NCI-H748 (cell line): ENCODE results near the gene TNNT2.

Experiments used
- DNase-seq: peaks from one replicate; lab custom pipeline; 2025; ENCODE audit not compliant: unreplicated experiment; lab: John Stamatoyannopoulos, UW

TNNT2 gene

DNA sequence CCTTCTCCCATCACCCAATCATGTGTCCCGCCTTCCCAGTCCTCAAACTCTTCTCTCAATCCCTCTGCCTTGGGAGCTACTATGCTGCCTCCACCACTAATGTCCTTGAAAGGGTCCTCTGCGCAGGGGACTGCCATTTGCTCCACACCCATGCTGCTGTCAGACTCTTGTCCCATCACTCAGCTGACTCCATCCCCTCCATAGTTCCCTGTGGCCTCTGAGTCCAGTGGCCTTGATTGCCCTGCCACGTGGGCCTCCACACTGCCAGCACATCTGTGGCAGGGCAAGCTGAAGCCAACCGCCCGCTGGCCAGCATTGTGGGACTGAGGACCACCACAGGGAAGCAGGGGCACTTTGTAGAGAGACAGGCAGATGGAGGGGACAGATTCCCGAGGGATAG is 1.3 kb upstream of the TNNT2 start:
- DNase-seq = no peak

DNA sequence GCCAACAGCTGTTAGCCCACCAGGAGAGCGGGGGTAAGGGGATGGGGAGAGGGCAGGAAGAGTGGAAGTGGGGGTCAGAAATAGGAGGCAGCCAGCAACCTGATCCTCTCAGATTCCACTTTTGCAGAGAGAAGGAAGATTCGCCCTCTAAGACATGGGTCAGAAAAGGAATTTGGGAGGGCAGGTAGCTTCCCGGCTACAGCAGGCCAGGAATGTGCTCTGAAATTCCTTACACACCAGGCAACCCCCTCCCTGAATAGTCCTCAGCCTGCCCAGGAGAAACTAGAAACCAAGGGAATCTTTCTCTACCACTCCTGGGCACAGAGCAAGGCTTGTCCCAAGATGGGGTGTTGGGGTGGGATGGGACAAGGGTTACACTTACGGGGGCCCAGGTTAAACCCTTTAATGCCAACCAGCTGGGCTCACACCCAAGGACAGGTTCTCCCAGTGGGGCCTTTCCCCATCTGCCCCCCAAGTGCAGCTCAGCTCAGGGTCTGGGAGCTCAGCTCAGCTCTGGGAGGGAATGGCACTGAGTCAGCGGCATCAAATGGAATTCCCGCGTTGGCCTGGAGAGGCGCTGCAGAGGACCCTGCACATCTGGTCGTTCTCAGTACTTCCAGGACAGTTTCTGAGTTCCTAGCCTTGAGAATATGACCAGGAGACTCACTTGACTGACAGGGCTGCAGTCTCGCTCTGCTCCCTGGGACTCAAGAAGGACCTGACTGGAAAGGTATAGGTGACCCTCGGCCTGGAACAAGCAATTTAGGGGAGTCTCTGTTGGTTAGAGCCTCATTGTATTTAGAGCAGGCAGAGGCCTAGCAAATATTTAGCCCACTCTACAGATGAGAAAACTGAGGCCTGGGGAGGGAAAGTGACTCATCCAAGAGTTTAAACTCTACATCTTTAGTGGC is 761 bp downstream of the TNNT2 start:
- no peak for DNase-seq

DNA sequence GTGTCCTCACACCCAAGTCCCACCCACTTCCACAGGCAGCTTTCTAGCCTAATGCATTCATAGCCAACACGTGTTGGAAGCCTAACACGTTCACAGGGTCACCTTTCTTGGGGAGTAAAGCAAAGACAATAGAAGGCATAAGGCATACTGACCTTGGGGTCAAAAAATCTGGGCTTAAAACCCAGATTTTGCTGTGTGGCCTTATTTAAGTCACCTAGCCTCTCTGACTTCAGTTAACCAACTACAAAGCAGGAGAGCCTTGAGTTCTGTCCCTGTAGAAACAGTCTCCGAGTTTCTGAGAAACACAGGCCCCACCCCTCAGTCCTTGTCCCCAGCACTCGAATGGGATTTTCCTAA is 1.4 kb downstream of the TNNT2 start:
- no peak for DNase-seq

DNA sequence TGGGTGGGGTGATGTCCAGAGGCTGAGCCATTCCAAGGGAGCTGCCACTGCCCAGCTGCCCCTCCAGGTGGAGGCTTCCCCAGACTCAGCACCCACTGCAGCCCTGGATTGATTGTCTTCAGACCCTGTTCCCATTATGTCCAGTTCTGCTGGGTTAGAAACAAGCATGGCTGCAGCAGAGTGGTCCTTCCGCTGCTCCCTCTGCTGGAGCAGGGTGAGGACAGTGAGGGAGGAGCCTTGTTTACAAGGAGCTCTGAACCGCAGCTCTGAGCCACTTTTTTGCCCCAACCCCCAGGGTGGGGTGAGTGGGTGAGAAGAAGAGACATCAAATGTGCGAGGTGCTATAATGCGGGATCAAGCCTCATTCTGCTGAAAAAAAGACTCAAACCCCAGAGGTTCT is 2.3 kb downstream of the TNNT2 start:
- DNase-seq = peak; percentile 11

DNA sequence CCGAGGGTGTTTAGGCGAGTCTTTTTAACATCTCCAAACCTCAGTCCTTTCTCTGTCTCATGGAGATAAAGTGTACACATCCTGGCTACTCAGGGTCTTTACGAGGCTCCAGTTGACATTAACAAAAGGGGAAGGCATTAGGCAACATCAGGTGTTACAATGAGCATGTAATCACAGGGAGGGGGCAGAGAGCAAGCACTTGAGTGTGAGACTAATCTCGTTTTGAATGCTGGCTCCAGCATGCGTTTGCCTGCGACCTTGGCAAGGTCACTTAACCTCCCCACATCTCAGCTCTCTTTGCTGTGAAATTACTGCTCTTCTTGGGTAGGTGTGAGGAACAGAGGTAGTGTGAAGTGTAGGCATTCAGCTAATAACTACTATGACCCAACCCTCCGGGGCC is 3.1 kb downstream of the TNNT2 start:
- DNase-seq = peak; percentile 82

DNA sequence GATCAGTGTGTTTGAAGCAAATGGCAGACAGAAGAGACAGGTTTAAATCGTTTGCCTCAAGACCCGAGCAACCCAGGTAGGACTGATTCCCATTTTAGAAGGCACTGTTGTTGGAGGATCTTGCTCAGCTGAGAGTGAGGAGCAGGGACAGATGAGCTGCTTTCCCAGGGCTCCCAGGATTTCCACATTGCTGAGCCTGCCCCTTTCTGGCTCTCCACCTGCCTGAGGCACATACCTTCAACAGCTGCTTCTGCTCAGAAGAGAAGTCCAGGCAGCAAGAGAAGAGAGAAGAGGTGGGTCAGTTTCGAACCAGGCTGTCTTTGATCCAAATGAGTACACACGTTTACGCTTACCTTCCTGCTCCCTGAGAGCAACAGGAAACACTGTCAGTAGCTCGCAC is 5.7 kb downstream of the TNNT2 start:
- DNase-seq = no peak

DNA sequence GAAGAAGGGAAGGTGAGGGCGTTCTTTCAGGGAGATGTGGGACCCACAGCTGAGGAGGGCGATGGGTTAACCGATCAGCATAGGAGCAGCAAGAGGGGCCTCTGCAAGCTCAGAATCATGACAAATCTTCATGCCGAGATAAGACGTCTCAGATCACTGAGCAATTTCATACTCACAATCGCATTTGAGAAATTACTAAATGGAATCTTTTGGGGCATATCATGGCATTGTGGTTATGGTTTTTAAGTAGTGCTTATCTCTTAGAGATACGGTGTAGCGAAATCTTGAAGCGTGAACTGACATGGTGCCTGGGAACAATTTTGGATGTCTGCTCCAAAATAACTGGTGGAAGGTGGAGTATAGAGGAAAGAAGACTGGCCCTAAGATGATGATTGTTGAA is 6.2 kb downstream of the TNNT2 start:
- no peak for DNase-seq

DNA sequence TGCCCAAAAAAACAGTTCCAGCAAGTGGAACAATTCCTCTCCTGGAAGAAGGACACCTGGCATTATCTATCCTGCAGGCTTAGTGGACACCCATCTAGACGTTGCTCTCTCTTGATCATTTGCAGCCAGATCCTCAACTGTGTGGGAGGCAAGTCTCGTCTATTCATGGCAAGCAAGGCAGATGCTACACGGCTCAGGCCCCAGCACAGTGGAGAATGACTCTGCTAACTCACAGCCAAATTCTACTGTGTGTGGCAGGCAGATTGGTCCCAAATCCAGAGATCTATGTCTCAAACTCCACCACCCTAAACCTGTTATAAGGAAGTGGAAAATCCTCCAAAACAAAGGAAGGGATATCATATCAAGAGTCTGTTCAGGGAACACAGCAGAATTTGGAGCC is 7.0 kb downstream of the TNNT2 start:
- no peak for DNase-seq

DNA sequence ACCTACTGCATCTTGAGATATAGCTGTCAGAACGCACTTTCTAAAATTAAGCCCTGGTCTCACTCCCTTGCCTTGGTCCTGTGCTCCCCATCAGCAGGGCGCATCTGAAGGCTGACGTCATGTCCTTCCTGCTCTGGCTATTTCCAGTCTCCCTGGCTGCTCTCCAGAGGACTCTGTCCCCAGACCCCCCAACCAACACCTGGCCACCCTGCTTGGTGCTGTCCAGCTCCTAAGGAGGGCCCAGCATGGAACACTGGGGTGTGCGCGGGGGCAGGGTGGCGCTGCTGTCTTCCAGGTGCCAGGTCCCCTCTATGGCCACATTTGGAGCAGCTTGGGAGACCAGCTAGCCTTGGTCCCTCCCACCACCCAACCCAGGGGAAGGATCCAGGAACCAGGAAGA is 8.3 kb downstream of the TNNT2 start:
- DNase-seq = no peak

DNA sequence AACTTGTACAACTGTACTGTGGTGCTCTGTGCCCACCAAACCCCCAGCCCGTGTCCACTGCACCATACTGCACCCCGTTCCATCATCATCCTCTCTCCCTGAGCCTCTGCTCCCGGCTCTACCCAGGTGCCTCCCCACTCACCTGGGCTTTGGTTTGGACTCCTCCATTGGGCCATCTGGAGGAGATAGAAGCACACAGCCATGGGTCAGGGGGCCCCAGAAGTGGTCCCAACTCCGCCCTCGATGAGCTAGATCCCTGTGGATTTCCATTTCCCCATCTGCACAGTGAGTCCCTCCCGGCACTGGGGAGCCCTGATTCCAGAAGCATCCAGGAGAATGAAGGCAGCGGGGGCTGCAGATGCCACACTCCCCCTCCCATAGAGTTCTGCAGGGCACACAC is 10.8 kb downstream of the TNNT2 start:
- no peak for DNase-seq

DNA sequence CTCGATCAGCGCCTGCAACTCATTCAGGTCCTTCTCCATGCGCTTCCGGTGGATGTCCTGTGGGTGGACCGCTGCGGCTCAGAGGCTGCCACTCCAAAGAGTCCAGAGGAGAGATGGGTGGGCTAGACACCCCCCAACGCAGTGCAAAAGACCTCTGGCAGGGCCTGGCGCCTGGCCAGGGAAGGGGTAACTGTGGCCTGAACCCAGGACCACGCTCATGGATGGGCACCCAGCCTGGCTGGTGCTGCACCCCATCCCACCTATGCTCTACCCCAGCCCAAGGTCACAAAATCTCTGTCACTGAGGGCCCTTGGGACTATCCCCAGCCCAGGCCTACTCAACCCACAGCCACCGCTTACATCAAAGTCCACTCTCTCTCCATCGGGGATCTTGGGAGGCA is 12.2 kb downstream of the TNNT2 start:
- no peak for DNase-seq

DNA sequence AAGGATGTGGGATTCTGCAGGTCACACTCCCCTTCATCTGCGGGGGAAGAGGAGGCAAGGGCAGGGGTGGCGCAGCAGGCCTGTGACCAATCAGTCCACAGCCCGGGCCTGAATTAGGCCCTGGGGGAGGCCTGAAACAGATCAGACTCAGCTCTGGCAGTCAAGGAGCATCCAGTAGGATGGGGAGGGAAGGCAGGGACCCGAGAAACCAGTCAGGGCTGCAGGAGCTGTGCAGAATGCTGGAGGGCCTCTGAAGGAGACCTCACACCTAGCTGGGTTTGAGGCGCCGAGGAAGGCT is 12.7 kb downstream of the TNNT2 start:
- no peak for DNase-seq

DNA sequence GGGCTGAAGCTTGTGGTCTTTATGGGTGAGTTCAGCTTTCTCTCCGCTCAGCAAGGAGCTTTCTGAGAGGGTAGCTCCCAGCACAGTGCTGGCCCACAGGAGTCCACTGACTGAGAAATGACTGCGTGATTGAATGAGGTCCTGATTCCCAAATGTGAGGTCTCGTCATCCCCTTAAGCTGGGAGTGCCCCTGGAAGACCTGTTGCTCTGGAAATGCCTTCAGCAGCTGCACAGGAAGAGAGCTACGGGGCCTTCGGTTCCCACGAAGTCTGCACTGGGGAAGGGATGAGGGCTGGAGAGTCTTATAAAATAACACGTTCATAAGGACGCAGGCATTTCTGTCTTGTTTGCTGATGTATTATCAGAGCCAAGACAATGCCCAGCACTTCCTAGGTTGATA is 14.0 kb downstream of the TNNT2 start:
- no peak for DNase-seq

DNA sequence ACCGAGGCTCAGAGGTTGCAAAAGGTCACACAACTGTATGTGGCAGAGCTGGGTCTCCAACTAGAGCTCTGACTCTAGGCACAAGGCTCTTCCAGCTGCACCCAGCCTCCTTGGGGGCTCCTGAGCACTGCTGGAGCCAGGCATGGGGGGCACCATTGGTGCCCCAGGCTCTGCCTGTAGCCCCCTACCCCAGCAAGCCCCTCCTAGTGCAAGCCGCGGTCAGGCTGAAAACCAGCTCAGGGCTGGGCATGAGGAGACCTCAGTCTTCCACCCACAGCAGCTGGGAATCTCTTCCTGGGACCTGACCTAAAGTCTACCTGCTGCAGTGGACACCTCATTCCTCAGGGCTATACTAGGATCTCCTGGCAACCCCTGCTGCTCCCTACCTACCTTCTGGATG is 14.6 kb downstream of the TNNT2 start:
- no peak for DNase-seq

DNA sequence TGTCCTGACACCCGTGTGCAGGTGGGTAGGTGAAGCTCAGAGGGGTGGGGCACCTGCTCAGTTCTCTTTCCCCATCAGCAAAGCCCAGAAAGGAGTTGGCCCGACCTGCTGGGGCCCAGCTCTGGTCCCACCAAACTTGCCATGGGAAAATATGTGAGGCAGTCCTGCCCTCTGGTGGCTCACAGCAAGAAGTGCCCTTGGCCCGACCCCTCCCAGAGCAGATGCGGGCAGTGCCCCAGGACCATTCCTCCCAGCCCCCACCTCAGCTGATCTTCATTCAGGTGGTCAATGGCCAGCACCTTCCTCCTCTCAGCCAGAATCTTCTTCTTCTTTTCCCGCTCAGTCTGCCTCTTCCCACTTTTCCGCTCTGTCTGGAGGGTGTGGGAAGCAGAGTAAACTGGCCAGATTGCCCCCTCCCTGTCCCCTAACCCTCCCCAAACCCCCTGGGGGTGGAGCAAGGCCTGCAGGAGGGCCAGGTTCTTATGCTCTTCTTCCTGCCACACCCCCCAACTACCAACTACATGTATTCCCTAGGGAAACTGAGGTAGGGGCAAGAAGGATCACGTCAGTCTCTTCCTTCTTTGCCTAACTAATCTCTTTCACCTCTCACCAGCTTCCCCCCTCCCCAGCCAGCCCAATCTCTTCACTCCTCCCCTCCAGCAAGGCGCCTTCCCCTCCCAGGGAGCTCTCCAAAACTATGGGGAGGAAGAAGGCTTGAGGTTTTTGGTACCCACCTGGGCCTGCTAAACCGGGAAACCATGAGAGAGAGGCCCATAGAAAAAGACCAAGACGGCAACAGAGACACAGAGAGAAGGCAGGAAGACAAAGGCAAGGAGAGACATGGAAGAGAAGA is 15.6 kb downstream of the TNNT2 start:
- peak; percentile 39 for DNase-seq

DNA sequence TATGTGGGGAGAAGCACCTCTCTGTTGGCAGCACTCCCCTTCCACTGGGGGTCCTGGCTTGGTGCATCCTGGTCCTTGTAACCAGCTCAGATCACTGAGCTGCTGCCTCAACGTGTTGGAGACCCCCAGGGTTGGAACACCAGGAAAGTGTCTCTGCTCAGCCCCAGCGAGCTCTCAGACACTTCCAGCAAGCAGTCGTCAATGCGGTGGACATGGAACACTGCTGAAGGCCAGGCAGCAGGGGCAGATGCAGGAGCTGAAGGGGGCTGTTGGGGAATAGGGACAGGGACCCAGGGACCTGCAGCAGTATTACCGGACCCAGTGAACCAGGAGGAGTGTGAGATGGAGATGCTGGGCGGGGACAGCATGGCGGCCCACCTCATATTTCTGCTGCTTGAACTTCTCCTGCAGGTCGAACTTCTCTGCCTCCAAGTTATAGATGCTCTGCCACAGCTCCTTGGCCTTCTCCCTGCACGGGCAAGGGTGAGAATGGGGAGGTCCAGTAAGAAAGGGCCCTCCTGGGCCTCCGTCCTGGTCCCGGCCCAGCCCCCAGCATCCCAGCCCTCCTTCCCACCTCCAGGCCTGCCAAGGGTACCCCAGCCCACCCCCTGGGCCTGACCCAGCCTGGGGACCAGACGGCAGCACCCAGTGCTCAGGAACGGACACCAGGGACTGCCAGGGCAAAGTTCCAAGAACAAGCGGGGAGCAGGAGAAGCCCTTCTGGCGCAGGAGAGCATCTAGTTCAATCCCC is 16.4 kb downstream of the TNNT2 start:
- no peak for DNase-seq

DNA sequence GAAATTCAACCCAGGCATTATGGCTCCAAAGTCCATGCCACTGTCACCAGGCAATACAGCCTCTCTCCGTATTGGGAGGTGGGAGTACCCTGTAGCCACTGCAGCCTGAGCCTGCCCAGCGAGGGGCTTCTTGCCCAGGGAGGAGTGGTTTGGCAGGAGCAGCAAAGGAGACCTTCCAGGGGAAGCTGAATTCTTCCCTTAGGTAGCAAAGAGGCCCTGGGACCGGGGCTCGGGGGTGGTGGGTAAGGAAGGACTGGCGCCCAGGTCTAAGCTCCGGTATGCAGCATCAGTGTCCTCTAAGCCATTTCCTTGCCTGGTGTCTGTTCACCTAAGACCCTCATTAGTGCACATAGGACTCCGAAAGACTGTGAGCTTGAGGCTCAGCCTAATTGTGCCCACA is 17.0 kb downstream of the TNNT2 start:
- no peak for DNase-seq

DNA sequence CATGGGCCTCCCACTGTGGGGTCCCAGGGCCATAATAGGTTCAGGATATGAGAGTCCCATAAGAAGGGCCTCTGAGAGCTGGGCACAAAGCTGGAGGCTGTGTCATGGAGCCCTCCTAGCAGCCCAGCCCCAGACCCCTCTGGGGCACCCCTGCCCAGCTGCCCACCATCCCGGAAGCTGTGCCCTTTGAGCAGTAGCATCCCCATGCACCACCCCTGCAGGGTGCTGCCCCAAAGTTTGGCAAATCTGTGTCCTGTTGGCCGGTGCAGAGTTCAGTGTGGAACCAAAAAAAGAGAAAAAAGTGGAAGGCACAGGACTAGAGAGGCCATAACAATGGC is 17.6 kb downstream of the TNNT2 start:
- no peak for DNase-seq

DNA sequence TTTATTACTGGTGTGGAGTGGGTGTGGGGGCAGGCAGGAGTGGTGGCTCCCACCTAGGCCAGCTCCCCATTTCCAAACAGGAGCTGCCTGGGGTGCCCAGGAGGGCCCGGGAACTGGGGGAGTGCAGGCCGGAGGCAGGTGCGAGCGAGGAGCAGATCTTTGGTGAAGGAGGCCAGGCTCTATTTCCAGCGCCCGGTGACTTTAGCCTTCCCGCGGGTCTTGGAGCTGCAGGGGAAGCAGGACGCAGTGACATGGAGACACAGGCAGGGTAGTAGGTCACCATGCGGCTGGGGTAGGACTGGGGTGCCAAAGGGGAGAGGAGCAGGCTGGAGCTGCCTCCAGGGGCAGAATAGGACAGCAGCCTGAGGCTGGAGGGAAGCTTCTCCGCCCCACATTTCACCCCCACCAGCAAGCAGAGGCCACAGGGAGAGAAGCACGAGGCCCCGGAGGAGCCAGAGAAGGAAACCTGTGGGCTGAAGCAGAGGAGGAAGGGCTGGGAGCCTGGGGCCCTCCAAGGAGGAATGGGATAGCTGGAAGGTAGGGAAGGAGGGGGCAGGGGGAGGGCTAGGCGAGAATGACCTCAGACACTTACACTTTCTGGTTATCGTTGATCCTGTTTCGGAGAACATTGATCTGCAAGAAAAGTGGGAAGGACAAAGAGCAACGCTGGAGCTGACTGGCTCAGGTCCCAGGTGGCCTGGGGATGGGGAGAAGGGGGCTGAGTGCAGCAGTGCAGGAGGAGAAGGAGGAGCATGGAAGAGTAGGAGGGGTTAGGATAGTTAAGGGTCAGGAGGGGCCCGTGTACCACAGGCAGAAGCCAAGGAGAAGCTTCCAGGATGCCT is 18.2 kb downstream of the TNNT2 start:
- no peak for DNase-seq

DNA sequence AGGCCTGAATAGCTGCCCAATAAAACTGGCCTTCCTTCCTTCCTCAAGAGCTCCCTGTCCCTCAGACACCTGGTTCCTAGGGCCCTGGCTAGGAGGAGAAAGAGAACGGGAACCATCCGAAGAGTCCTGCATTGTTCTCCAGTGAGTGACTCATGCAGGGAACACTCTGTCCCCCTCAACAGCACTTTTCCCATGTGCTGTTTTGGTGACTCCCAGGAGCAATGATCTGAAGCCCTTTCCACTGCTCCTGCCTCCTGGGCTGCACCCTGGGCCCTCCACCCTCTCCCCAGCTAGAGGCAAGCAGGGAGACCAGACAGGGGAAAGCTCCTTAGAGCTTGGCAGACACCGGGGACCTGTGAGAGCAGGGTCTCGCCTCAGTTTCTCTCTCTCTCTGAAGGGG is 18.9 kb downstream of the TNNT2 start:
- no peak for DNase-seq
